CD4-positive, CD25-positive, alpha-beta regulatory T cell (primary cell): ENCODE measurements around the gene KCNB1. TPM values are rescaled to one million over a fixed set of nuclear protein-coding genes. Genes with fewer than 3 reads are reported as not detected.
"Not testable (repeated sequence)": the region's sequence is repeated elsewhere in the genome, so short reads cannot be mapped to it uniquely, and the experiment has no call there.

ENCODE experiments used
- ATAC-seq, 2 donors: fragments of 150-1000 bp; cut with Tn5 transposase; one replicate each; pipeline ENCODE4 v1.10.0; 2021; ENCODE audit warnings: low read depth in 2 of 2, moderate number of reproducible peaks in 2 of 2, moderate library complexity in 1 of 2
- DNase-seq, 3 donors: peaks; one replicate each; pipeline versions ENCODE4 v3.0.0 to v3.0.0-alpha.2; 2012 to 2022; ENCODE audit warnings: mixed read lengths in 1 of 3
- H3K27ac ChIP-seq: one replicate; pipeline ENCODE4 v1.7.0; 2013; ENCODE audit warnings: mild to moderate bottlenecking, low read length; ENCODE audit not compliant: insufficient read depth, poor library complexity, severe bottlenecking
- H3K27me3 ChIP-seq: one replicate; pipeline ENCODE4 v1.7.0; 2013; ENCODE audit warnings: low read length; ENCODE audit not compliant: control insufficient read depth, insufficient read depth
- H3K36me3 ChIP-seq: one replicate; pipeline ENCODE4 v1.7.0; 2013; ENCODE audit warnings: mild to moderate bottlenecking, low read length, moderate library complexity; ENCODE audit not compliant: control insufficient read depth, insufficient read depth
- H3K4me1 ChIP-seq: 2 replicates; pipeline ENCODE4 v1.7.0; 2013; ENCODE audit warnings: mild to moderate bottlenecking, low read length; ENCODE audit not compliant: insufficient read depth, control insufficient read depth, poor library complexity, severe bottlenecking
- H3K4me3 ChIP-seq: one replicate; pipeline ENCODE4 v1.7.0; 2013; ENCODE audit warnings: low read depth, mild to moderate bottlenecking, low read length, moderate library complexity
- H3K9me3 ChIP-seq, 2 experiments: 1 replicate in 1 of 2; 2 replicates in 1 of 2; pipeline ENCODE4 v1.7.0; 2013; ENCODE audit warnings: low read length in 2 of 2, mild to moderate bottlenecking in 1 of 2, moderate library complexity in 1 of 2; ENCODE audit not compliant: control insufficient read depth in 2 of 2
- H3K27ac Mint-ChIP-seq, 3 donors: one replicate each; pipeline ENCODE4 v1.8.0; 2020 to 2022; ENCODE audit warnings: mild to moderate bottlenecking in 3 of 3, mixed read lengths in 3 of 3, moderate library complexity in 2 of 3
- H3K27me3 Mint-ChIP-seq: one replicate; pipeline ENCODE4 v1.8.0; 2022; ENCODE audit warnings: mild to moderate bottlenecking, mixed read lengths
- H3K36me3 Mint-ChIP-seq: one replicate; pipeline ENCODE4 v1.8.0; 2020; ENCODE audit warnings: mixed read lengths
- H3K4me1 Mint-ChIP-seq, 4 donors: one replicate each; pipeline ENCODE4 v1.8.0; 2020 to 2022; ENCODE audit warnings: mixed read lengths in 4 of 4, mild to moderate bottlenecking in 1 of 4
- H3K4me3 Mint-ChIP-seq, 4 donors: one replicate each; pipeline ENCODE4 v1.8.0; 2020 to 2022; ENCODE audit warnings: mild to moderate bottlenecking in 4 of 4, mixed read lengths in 4 of 4, moderate library complexity in 3 of 4
- H3K9me3 Mint-ChIP-seq, 7 donors: one replicate each; pipeline ENCODE4 v1.8.0; 2020 to 2022; ENCODE audit warnings: mixed read lengths in 7 of 7, mild to moderate bottlenecking in 3 of 7, moderate library complexity in 2 of 7
- polyA plus RNA-seq, 4 donors: library from polyadenylated mRNA; unstranded; fragments of 300-500 nt; fragmentation: Illumina TruSeq; gene quantifications; one replicate each; pipeline ENCODE4 v1.2.3, GENCODE V29; 2021
- total RNA-seq: library from RNA; stranded (reverse); gene quantifications from one replicate; pipeline ENCODE4 v1.2.3, GENCODE V29; 2022

The KCNB1 gene
- total and polyA plus RNA-seq, 5 donors from 2014 or later: 0.02 to 0.05 TPM; not detected in 3

GRCh38 chr20:49415005-49415667, 67.3 kb downstream of the KCNB1 start:
- ATAC-seq (no peak), DNase-seq (no peak)
- no peak overlapping the region for H3K4me3 Mint-ChIP-seq
- H3K4me1 Mint-ChIP-seq: no peaks in the 10 kb centered on the region
- Histone ChIP-seq H3K36me3 (no peaks in the 10 kb centered on the region), H3K27me3 (no peaks in the 10 kb centered on the region), H3K9me3 (no peaks in the 10 kb centered on the region), H3K4me1 (no peaks in the 10 kb centered on the region), H3K4me3 (no peak overlapping the region), H3K27ac (no peak overlapping the region)
- H3K36me3 Mint-ChIP-seq: no peaks in the 10 kb centered on the region
- H3K9me3 Mint-ChIP-seq: peaks cover 0 to 3% (median 0%) of the 10 kb centered on the region in 7 donors
- peaks cover 33% of the 10 kb centered on the region for H3K27me3 Mint-ChIP-seq
- H3K27ac Mint-ChIP-seq: no peak overlapping the region

- Mint-ChIP-seq H3K9me3 (peaks cover 0 to 3% (median 0%) of the 10 kb centered on the region in 7 donors), H3K27me3 (peaks cover 32% of the 10 kb centered on the region)
These were observed 68.8 kb downstream of the KCNB1 start for GRCh38 chr20:49413677-49414076.

GRCh38 chr20:49412953-49413352, 69.5 kb downstream of the KCNB1 start:
- Mint-ChIP-seq H3K36me3 (no peaks in the 10 kb centered on the region), H3K4me3 (no peak overlapping the region), H3K27me3 (peaks cover 32% of the 10 kb centered on the region), H3K9me3 (peaks cover 0 to 3% (median 0%) of the 10 kb centered on the region in 7 donors), H3K27ac (peak overlapping the region in 1 of 3 donors; percentile 35), H3K4me1 (no peaks in the 10 kb centered on the region)
- Histone ChIP-seq H3K4me1 (no peaks in the 10 kb centered on the region), H3K4me3 (no peak overlapping the region), H3K9me3 (no peaks in the 10 kb centered on the region), H3K27ac (no peak overlapping the region), H3K36me3 (no peaks in the 10 kb centered on the region), H3K27me3 (no peaks in the 10 kb centered on the region)
- no peak for ATAC-seq
- no peak for DNase-seq

More at GRCh38 chr20:49413677-49414076, 68.8 kb downstream of the KCNB1 start:
- Mint-ChIP-seq H3K4me3 (no peak overlapping the region), H3K36me3 (no peaks in the 10 kb centered on the region), H3K27ac (no peak overlapping the region), H3K4me1 (no peaks in the 10 kb centered on the region)
- no peaks in the 10 kb centered on the region for H3K4me1 ChIP-seq
- H3K27ac ChIP-seq: no peak overlapping the region
- no peak overlapping the region for H3K4me3 ChIP-seq
- ATAC-seq: no peak
- DNase-seq: no peak
- H3K36me3 ChIP-seq: no peaks in the 10 kb centered on the region
- H3K27me3 ChIP-seq: no peaks in the 10 kb centered on the region
- no peaks in the 10 kb centered on the region for H3K9me3 ChIP-seq

- H3K4me1 ChIP-seq: no peaks in the 10 kb centered on the region
- no peak for ATAC-seq
- Mint-ChIP-seq H3K27me3 (peaks cover 32% of the 10 kb centered on the region), H3K9me3 (peaks cover 0 to 3% (median 0%) of the 10 kb centered on the region in 7 donors), H3K4me1 (no peaks in the 10 kb centered on the region), H3K36me3 (no peaks in the 10 kb centered on the region), H3K4me3 (no peak overlapping the region), H3K27ac (no peak overlapping the region)
- no peak for DNase-seq
- H3K9me3 ChIP-seq: no peaks in the 10 kb centered on the region
- no peak overlapping the region for H3K27ac ChIP-seq
- no peaks in the 10 kb centered on the region for H3K27me3 ChIP-seq
- H3K4me3 ChIP-seq: no peak overlapping the region
- no peaks in the 10 kb centered on the region for H3K36me3 ChIP-seq
These were observed 70.2 kb downstream of the KCNB1 start for GRCh38 chr20:49412254-49412653.

GRCh38 chr20:49411221-49411925, 71.1 kb downstream of the KCNB1 start:
- ATAC-seq (no peak), DNase-seq (no peak)
- Histone ChIP-seq H3K4me3 (no peak overlapping the region), H3K4me1 (no peaks in the 10 kb centered on the region), H3K27me3 (no peaks in the 10 kb centered on the region), H3K9me3 (no peaks in the 10 kb centered on the region), H3K27ac (no peak overlapping the region), H3K36me3 (no peaks in the 10 kb centered on the region)
- Mint-ChIP-seq H3K36me3 (no peaks in the 10 kb centered on the region), H3K4me1 (no peaks in the 10 kb centered on the region), H3K9me3 (peaks cover 0 to 3% (median 0%) of the 10 kb centered on the region in 7 donors), H3K27me3 (peaks cover 32% of the 10 kb centered on the region), H3K27ac (no peak overlapping the region), H3K4me3 (no peak overlapping the region)

DNA sequence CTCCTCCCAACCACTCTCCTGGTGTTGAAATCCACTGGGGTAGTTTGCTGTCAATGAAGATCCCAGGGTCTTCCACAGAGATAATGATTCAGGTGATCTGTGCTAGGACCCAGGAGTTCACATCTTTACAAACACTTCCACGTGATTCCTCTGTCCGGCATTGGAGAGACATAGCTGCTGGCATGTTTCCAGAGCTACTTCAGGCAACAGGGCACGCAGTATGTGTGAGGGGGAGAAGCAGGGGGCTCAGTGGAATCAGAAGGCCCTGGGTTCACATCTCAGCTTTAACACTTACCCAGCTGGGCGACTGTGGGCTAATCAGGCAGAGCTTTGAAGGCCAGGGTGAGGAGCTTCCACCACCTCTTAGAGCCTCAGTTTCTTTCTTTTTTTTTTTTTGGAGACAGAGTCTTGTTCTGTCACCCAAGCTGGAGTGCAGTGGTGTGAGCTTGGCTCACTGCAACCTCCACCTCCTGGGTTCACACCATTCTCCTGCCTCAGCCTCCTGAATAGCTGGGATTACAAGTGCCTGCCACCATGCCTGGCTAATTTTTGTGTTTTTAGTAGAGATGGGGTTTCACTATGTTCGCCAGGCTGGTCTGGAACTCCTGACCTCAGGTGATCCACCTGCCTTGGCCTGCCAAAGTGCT, 72.4 kb downstream of the KCNB1 start:
- not testable (repeated sequence) for H3K4me3 Mint-ChIP-seq, H3K4me3 ChIP-seq, H3K36me3 Mint-ChIP-seq, H3K9me3 ChIP-seq, H3K27ac ChIP-seq, DNase-seq, H3K36me3 ChIP-seq, H3K4me1 Mint-ChIP-seq, H3K27ac Mint-ChIP-seq, H3K9me3 Mint-ChIP-seq, ATAC-seq, H3K4me1 ChIP-seq, H3K27me3 ChIP-seq
- H3K27me3 Mint-ChIP-seq: peaks cover 28% of the 10 kb centered on the region

DNA sequence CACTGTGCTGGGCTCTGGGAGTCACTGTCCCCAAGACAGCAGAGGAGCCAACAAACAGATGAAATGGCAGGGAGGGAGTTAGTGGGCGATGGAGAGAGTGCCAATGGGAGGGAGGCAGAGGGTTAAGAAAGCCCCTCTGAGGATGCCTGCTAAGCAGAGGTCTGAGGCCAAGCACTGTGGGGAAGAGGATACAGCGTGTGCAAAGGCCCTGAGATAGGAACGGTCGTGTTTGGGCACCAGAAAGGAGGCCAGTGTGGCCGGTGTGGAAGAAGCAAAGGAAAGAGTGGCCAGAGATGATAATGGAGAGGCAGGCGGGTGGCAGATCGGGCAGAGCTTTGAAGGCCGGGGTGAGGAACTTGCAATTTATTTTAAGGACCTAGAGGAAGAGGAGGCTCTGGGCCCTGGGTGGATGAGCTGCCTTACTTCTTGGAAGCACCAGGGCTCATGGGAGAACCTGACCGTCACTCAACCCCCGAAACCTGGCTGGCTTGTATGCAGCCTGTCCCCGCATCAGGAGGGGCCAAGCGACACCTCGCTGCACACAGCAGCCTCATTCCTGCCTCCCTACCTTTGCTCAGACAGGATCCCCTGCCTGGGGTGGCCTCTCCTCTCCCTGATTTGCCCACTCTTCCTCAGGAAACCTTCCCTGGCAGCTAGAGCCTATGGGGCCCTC, 73.0 kb downstream of the KCNB1 start:
- peak overlapping the region in 1 of 3 donors; percentile 76 for H3K27ac Mint-ChIP-seq
- no peak overlapping the region for H3K4me3 Mint-ChIP-seq
- Histone ChIP-seq H3K36me3 (no peaks in the 10 kb centered on the region), H3K4me1 (no peaks in the 10 kb centered on the region), H3K4me3 (no peak overlapping the region), H3K27ac (no peak overlapping the region), H3K9me3 (no peaks in the 10 kb centered on the region), H3K27me3 (peaks cover 2% of the 10 kb centered on the region)
- DNase-seq (no peak), ATAC-seq (no peak)
- H3K4me1 Mint-ChIP-seq: no peaks in the 10 kb centered on the region
- H3K9me3 Mint-ChIP-seq: no peaks in the 10 kb centered on the region
- peaks cover 27% of the 10 kb centered on the region for H3K27me3 Mint-ChIP-seq
- H3K36me3 Mint-ChIP-seq: no peaks in the 10 kb centered on the region
